ENCODE data around the gene THSD4.

Gene THSD4

DNA sequence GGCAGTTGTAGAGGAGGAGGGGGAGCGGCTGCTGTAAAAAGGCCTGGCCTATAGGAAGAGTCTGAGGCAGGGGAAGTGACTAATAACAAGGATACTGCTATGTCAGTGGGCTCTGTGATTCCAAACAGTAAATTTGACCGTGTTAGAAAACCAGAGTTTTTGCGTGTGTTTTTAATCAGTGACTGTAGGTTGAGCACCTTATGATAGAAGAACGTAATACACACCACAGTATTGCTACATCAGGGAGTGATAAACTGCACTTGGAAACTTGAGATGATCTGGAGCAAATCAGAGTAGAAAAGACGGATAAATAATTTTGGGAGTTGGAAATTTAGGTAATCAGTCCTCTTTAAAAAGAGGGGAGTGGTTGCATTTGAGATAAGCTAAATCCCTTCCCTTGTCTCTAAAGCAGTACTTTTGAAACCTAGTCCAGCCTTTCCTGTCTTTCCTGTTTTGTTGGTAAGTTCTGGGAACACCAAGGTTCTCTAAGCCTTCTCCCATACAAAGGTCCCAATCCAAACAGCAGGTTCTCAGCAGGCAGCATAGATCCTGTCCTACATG lies 564.6 kb downstream of the THSD4 start:
- no peak for DNase-seq

- DNase-seq = no peak
Measured at GRCh38 chr15:71682001-71682400, 566.7 kb downstream of the THSD4 start.

GRCh38 chr15:71683411-71684274 lies 568.4 kb downstream of the THSD4 start:
- DNase-seq = no peak

DNA sequence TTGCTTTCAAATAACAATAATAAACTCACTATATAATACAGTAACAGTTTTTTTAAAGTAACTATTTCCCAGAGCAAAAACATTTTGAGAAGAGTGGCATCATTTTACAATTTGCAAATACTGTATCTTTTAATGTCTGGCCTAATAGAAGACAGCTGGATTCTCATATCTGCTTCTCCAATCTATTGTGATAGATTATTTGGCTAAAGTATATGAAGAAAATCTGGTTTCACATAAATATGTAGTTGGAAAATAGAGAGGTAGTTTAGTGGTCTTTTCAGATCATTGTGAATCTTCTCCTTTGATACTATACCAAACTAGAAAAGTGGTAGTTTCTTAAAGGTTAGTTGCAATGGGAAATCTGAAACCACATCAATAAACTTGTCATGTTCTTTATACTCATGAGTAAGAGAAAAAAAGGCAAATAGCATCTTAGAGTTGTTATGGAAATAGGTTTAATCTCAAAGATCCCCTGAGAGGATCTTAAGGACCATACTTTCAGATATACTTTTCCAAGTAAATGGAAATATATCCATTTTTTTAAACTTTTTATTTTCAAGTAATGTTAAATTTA lies 570.2 kb downstream of the THSD4 start:
- no peak for DNase-seq

GRCh38 chr15:71686221-71687050 lies 571.2 kb downstream of the THSD4 start:
- DNase-seq = no peak

DNA sequence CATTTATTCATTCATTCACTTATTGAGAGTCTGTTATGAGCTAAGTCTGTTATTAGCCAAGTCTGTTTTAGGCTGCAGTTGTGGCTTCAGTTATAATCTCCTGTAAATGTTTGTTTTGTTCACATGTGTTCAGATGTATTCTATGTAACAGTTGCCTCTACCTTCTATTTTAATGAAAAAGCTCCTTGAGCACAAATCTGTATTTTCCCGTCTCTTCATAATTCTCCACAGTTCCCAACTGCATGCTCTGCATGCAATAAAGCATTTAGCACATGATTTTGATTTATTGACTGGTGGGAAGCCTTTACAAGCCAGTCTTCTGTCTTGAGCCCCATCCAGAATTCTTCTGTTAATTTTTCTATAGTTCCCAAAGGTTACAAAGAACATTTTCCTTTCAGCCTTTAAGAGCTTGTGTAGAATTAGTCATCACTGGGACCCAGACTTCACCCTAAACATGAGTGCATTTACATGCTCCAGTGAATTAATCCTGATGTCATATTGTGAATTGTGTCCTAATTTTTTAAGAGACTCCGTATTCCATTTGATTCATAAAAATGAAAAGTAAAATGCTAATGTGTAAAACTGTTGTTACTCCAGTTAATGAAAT lies 572.7 kb downstream of the THSD4 start:
- DNase-seq = no peak

DNA sequence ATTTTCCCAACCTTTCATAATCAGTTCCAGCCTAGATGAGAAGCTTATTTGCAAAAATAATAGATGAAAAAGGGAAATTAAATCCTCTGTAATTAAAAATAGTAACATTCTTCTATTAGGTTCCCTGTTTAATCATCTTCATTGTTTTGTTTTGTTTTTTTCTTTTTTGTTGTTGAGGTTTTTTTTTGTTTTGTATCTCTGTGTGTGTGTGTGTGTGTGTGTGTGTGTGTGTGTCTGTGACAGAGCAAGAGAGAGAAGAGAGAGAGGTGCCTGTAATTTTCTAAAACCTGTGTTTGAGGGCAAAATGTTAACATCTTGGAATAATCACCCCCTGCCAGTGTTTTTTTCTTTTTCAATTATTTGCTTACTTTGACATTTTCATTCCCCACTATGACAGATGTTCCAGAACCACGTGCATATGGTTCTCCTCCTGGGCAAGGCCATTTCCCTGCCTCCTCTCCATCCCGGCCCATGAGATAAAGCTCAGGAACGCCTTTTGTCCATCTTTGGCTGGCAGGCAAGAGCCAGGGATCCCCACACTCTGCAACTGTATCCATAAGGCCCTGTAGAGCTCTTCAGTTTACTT lies 573.3 kb downstream of the THSD4 start:
- DNase-seq = no peak

- DNase-seq = no peak
Measured at GRCh38 chr15:71691081-71691457, 575.8 kb downstream of the THSD4 start.

DNA sequence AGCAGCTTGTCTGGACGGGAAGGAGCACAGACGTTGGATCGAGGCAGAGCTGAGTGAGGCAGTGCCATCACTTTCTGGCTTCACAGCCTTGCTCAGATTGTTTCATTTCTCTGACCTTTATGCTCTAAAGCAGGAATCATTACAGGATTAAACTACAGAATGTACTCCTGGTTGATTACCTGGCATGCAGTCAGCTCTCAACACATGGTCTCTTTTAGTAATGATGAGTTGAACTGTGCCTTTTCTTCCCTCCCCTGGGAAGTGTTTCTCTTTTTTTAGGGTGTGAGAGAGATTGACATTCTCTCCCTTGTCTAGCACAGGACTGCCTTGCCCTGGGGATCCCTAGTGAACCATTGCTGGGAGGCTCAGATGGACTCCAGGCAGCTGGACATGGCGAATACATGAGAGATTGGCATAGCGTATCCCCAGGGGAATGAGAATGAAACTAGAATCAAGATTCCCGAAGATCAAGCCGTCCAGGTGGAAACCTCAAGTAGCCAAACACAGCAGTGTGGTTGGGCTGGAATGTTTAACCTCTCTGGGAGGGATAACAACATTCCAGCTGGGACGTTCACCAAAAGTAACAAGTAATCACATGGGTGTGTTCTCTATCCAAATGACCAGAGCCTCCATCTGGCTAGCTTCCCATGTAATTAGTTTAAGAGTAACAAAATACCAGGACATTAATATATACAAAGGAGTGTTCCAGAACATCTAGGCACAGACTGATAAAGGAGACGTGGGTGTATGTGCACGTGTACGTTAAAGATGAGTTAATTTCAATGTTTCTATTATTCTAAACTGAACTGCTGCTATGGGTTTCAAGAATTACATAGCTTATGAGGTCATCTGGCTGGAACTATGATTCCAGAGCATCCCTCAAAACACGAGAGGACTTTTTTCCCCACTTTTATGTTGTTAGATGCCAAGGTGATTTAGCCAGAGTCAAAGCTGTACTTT lies 576.5 kb downstream of the THSD4 start:
- no peak for DNase-seq

GRCh38 chr15:71697236-71697635 lies 582.0 kb downstream of the THSD4 start:
- no peak for DNase-seq

DNA sequence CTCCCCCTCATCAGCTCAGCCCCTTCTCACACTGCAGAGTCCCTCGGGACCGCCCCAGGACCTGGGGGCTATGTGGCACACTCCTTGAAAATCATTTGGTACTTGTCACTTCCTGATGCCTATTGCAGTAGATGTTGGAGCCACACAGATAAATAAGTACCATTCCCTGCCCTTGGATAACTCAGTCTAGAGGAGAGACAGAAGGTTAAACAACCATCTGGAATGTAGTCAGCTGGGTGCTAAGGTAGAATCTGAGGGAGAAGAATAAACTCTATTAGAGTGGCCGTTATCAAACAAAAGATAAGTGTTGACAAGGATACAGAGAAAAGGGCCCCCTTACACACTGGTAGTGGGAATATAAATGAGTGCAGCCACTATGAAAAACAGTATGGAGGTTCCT lies 582.8 kb downstream of the THSD4 start:
- DNase-seq = no peak

- DNase-seq = no peak
Measured at GRCh38 chr15:71698742-71699141, 583.5 kb downstream of the THSD4 start.

DNA sequence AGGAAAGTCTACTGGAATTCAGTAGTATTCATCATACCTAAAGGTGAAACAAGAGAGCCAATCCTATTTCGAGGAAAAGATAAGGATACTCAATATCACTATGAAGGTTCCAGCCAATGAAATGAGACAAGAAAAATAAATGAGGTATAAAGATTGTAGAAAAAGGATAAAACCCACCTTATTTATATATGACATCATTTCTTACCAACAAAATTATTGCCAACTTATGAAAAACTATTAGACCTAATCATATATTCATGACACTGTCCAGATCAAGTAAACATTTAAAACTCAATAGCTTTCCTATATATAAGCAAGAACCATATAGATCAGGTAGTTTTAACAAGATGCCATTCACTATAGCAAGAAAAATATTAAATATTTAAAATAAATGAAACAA lies 584.7 kb downstream of the THSD4 start:
- no peak for DNase-seq

DNA sequence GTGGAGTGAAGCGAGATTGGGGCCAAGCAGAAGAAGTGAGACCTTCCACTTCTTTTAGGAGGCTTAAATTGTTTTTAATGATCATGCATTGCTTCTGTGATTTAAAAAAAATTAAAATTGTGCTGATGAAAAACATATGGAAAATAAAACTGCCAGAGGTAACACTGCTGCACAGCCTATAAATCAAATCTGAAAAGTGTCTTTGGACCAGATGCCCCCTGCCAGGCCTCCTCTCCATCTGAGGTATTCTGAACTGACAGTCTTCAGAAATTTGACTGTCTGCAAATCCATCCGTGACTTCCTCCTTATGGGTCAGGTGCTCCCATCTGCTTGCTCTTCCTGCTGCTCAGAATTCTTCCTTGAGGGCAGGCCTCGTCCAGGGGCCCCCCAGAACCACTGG lies 586.5 kb downstream of the THSD4 start:
- no peak for DNase-seq

DNA sequence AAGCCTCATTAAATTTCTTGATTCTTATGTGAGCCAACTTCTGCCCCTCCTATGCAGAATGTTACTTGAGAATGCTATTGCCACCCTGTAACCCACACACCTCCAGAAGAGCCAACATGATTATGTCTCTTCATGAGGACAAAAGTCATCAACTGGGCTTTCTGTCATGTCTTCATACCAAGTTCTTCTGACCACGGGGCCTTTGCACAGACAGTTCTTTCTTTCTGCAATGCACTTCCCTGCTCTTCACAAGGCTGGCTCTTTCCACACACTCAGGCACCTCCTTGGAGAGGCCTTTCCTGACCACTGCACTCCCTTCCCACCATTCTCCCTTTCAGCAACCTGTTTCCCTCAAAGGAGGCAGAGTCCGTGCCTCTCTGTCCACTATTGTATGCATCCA lies 587.2 kb downstream of the THSD4 start:
- DNase-seq = no peak

DNA sequence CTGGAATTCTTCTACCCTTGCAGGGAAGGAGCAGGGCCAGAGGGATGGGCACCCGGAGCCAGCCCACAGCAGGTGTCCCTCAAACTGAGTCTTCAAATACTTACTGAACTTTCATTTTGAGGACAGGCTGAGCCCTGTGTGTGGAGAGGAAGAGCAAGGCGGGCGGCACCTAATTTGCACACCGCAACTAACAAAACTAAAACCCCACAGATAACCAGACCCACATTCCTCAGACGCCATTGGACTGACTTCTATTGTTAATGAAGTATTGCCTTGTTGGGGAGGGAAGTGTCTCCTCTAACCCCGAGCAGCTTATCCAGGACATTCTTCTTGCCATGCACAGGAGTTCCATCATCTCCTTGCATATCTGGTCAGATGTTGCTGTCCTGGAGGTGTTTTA lies 589.9 kb downstream of the THSD4 start:
- no peak for DNase-seq

GRCh38 chr15:71706461-71707229 lies 591.4 kb downstream of the THSD4 start:
- DNase-seq = no peak

GRCh38 chr15:71707230-71708050 lies 592.2 kb downstream of the THSD4 start:
- no peak for DNase-seq

GRCh38 chr15:71708051-71708429 lies 592.8 kb downstream of the THSD4 start:
- no peak for DNase-seq

DNA sequence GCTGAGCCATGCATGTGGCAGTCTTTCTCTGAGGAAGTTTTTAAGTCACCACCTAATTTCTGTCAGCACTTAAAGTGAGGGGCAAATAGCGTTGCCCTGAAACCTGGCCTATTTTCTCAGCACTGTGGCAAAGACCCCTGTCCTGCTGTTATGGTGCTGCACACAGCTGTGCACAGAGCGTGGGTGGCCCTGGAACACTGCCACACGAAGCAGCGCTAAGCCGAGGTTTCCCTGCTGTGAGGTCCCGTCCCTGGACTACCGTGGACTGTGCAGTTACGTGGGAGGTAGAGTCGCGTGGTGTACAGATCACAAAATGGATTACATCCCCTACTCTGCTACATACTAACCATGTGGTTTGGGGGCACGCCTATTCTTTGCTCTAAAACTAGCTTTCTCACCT lies 593.5 kb downstream of the THSD4 start:
- no peak for DNase-seq
